Panc1 (cell line): Measurements from ENCODE around the gene LUZP2.

ENCODE experiments used
- POLR2AphosphoS5 ChIP-seq: IDR thresholded peaks from 2 replicates; pipeline ENCODE4 v1.6.1; 2012; ENCODE audit warnings: mild to moderate bottlenecking, low read depth, low read length, moderate library complexity
- REST ChIP-seq, 2 experiments: IDR thresholded peaks; 2 replicates each; pipeline ENCODE4 v1.6.1; 2011 to 2012; ENCODE audit warnings: low read depth in 2 of 2, control low read depth in 1 of 2, low read length in 1 of 2, mild to moderate bottlenecking in 1 of 2, moderate library complexity in 1 of 2; ENCODE audit not compliant: insufficient read depth in 1 of 2
- TF ChIP-seq, protein P1 (sequence below): fragments of 450-650 bp; IDR thresholded peaks from 2 replicates; pipeline ENCODE4 v1.5.1; 2017; ENCODE audit warnings: mild to moderate bottlenecking

DNA sequence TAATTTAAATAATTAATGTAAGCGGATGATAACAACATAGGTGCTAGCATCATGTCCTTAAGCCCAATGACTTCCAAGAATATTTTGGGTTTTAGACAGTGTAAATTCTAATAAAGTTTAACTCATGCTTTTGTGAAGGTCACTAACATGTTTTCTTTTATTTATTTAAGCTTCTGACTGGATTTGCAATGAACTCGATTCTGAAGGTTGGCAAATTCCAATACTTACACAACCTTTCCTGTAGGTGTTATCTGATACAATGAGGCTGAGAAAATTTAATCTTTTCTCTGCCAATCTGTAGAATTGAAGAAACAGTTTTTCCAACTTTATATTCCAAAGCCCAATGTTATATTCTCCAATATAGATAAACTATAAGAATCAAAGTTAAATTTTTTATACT lies 311.3 kb downstream of the LUZP2 start:
- TF ChIP-seq, protein P1, sequence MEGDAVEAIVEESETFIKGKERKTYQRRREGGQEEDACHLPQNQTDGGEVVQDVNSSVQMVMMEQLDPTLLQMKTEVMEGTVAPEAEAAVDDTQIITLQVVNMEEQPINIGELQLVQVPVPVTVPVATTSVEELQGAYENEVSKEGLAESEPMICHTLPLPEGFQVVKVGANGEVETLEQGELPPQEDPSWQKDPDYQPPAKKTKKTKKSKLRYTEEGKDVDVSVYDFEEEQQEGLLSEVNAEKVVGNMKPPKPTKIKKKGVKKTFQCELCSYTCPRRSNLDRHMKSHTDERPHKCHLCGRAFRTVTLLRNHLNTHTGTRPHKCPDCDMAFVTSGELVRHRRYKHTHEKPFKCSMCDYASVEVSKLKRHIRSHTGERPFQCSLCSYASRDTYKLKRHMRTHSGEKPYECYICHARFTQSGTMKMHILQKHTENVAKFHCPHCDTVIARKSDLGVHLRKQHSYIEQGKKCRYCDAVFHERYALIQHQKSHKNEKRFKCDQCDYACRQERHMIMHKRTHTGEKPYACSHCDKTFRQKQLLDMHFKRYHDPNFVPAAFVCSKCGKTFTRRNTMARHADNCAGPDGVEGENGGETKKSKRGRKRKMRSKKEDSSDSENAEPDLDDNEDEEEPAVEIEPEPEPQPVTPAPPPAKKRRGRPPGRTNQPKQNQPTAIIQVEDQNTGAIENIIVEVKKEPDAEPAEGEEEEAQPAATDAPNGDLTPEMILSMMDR, result no peak
- TF ChIP-seq POLR2AphosphoS5, result no peak
- TF ChIP-seq REST (IDR thresholded peaks at IDR 0.05; ENCODE audit: insufficient read depth in 1 of 2, low read depth in 2 of 2, low read length in 1 of 2), result no peak
